Esophagus squamous epithelium (tissue), 4 donors: ENCODE measurements around the gene FAM151A.

Experiments used
- POLR2A ChIP-seq, 4 donors: fragments of 450-650 bp; IDR thresholded peaks; one replicate each; pipeline ENCODE4 v1.6.1; 2017; ENCODE audit warnings: antibody characterized with exemption in 4 of 4, mild to moderate bottlenecking in 4 of 4, moderate library complexity in 3 of 4
- TF ChIP-seq, protein P1 (sequence below), 6 experiments: fragments of 450-650 bp in 4 of 6; fragments of 200-600 bp in 2 of 6; sonication (generic) in 2 of 6; IDR thresholded peaks; one replicate each; pipeline ENCODE4 v1.5.1; 2016 to 2019; ENCODE audit warnings: antibody characterized with exemption in 6 of 6, mild to moderate bottlenecking in 4 of 6, moderate library complexity in 4 of 6

DNA sequence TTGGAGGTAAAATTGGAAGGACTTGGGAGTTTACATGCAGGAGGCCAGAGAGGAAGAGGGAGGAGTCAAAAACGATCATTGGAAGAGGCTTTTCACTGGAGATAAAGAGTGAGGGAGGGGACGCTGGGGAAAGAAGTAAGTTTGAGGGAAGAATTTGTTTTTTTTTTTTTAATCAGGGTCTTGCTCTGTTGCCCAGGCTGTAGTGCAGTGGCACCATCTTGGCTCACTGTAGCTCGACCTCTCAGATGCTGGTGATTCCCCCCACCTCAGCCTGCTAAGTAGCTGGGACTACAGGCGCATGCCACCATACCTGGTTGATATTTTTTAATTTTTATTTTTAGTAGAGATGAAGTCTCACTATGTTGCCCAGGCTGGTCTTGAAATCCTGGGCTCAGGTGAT is 17.0 kb upstream of the FAM151A start:
- TF ChIP-seq, protein P1, sequence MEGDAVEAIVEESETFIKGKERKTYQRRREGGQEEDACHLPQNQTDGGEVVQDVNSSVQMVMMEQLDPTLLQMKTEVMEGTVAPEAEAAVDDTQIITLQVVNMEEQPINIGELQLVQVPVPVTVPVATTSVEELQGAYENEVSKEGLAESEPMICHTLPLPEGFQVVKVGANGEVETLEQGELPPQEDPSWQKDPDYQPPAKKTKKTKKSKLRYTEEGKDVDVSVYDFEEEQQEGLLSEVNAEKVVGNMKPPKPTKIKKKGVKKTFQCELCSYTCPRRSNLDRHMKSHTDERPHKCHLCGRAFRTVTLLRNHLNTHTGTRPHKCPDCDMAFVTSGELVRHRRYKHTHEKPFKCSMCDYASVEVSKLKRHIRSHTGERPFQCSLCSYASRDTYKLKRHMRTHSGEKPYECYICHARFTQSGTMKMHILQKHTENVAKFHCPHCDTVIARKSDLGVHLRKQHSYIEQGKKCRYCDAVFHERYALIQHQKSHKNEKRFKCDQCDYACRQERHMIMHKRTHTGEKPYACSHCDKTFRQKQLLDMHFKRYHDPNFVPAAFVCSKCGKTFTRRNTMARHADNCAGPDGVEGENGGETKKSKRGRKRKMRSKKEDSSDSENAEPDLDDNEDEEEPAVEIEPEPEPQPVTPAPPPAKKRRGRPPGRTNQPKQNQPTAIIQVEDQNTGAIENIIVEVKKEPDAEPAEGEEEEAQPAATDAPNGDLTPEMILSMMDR (IDR thresholded peaks at IDR 0.05), result no peak
- no peak for TF ChIP-seq POLR2A (IDR thresholded peaks at IDR 0.05)
